Motor neuron (in vitro differentiated cells): ENCODE results near the gene UTP20. TPM values are rescaled to one million over a fixed set of nuclear protein-coding genes. Genes with fewer than 3 reads are reported as not detected.
A peak's percentile ranks its signal among the peaks of the same experiment; 100 is the strongest.
"Not testable (repeated sequence)": the region's sequence is repeated elsewhere in the genome, so short reads cannot be mapped to it uniquely, and the experiment has no call there.

Experiments used
- ATAC-seq, 8 experiments: fragments of 200-7000 bp; cut with Tn5 transposase; replicated peaks in 6 of 8; 2 replicates each; pipeline ENCODE4 v1.8.0; 2021; ENCODE audit warnings: mild to moderate bottlenecking in 8 of 8, moderate library complexity in 8 of 8
- H3K27ac ChIP-seq, 2 donors: fragments of 250-450 bp; sonication (Bioruptor Pico); 2 replicates each; pipeline ENCODE4 v1.9.0; 2021; ENCODE audit warnings: antibody characterized with exemption in 2 of 2, mild to moderate bottlenecking in 2 of 2, moderate library complexity in 1 of 2
- H3K4me1 ChIP-seq, 2 donors: fragments of 250-450 bp; sonication (Bioruptor Pico); replicated peaks in 1 of 2; 2 replicates each; pipeline ENCODE4 v1.6.1; 2021; ENCODE audit warnings: antibody characterized with exemption in 2 of 2, mild to moderate bottlenecking in 2 of 2, moderate library complexity in 1 of 2
- H3K4me3 ChIP-seq, 5 donors: fragments of 250-450 bp; sonication (Bioruptor Pico); 2 replicates each; pipeline ENCODE4 v1.9.0; 2021; ENCODE audit warnings: antibody characterized with exemption in 5 of 5, mild to moderate bottlenecking in 5 of 5, moderate library complexity in 4 of 5
- WGBS, 10 experiments: fragments of 450-650 bp; shearing (Covaris generic); methylation state at CpG; one replicate each; pipeline ENCODE4 v1.0.0; 2022; 5-methylcytosine and 5-hydroxymethylcytosine counted together
- in situ Hi-C, 9 experiments: fragments of 400-800 bp; cut with MboI; loops; one replicate each; pipeline ENCODE4 v1.15.0; 2021; ENCODE audit warnings: low sequenced_read_pairs in 9 of 9, low pct_unique_long_range_greater_than_20kb in 2 of 9; ENCODE audit not compliant: unreplicated experiment in 9 of 9
- total RNA-seq, 8 experiments: library from RNA; unstranded; fragments of 300-600 nt; gene quantifications; 2 replicates each; pipeline versions ENCODE4 v1.2.3 to v1.2.4, GENCODE V29; 2022

Gene UTP20
- total RNA-seq, 8 experiments from 2014 or later = 3.4 to 25.4 (median 10.9) TPM

GRCh38 chr12:101410169-101410568, 130.3 kb downstream of the UTP20 start:
- peaks cover 9 to 16% of the 10 kb centered on the region in 2 donors for H3K4me1 ChIP-seq
- H3K4me3 ChIP-seq, H3K27ac ChIP-seq, ATAC-seq: not testable (repeated sequence)
- 51 to 100% (median 85%) methylated on average over 1 to 8 of the region's 8 CpGs; no CpG with 5 or more reads in 1 of the 10 experiments for WGBS, 10 experiments
- in situ Hi-C loops = loop anchor here in 3 of 9 experiments (10.0 to 25.0 kb wide), 4 partner anchors 75 to 427 kb away; partner anchors contain the start of genes GNPTAB (in 2 of the 3) and SYCP3 (in 1 of the 3)

DNA sequence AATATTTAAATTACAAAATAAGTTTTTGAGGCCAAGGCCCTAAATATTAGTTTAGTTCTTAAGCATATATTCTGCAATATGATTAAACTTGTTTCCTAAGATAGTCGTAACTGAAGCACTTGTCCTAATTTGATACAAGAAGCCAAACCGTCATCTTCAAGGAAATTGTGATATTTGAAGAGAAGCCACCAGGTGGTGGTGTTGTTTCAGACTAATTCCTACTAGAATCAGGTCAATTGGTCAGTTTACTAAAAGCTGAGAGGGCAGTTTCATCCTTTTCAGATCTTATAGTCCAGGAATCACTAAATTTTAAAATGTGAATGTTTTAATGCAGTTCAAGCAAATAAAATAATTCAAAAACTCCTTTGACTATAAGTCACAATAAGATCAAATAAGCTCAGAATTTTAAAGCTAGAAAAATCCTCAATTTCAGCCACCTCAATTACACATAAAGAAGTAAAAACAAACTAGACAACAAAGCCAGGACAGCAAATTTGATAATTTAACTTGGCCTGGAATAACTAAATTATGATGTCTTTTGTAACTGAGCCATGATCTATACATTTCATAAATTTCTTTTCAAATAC, 134.7 kb downstream of the UTP20 start:
- peak in 4 of 8 experiments; percentile 36 to 67 (median 58) for ATAC-seq
- in situ Hi-C loops = loop anchor here in 3 of 9 experiments (10.0 to 25.0 kb wide), 4 partner anchors 70 to 423 kb away; partner anchors contain the start of genes GNPTAB (in 2 of the 3) and SYCP3 (in 1 of the 3)

DNA sequence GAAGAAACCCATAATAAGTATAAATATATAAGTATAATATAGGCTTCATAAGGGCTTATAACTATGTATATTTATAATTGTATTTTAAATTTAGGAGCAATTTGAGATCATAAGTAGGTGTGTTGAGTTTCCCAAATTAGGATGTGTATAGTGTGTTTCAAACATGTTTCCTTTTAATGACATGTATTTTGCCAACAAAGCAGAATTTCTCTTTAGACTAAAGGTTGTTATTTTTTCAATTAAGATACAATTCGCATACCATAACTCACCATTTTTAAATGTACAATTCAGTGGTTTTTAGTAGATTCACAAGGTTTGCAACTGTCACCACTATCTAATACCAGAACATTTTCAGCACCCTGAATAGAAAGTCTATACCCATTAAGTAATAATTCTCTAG, 135.3 kb downstream of the UTP20 start:
- in situ Hi-C loops = loop anchor here in 3 of 9 experiments (10.0 to 25.0 kb wide), 4 partner anchors 70 to 422 kb away; partner anchors contain the start of genes GNPTAB (in 2 of the 3) and SYCP3 (in 1 of the 3)
- Histone ChIP-seq H3K27ac (no peak overlapping the region), H3K4me1 (no peaks in the 10 kb centered on the region), H3K4me3 (no peak overlapping the region)
- 63 to 100% (median 86%) methylated on average over 1 of the region's 1 CpG; no CpG with 5 or more reads in 1 of the 10 experiments for WGBS, 10 experiments
- no peak for ATAC-seq

More for the DNA sequence above, 134.7 kb downstream of the UTP20 start:
- 0 to 20% (median 4%) methylated on average over 2 of the region's 2 CpGs; no CpG with 5 or more reads in 2 of the 10 experiments for WGBS, 10 experiments
- Histone ChIP-seq H3K27ac (no peak overlapping the region), H3K4me3 (no peak overlapping the region), H3K4me1 (no peaks in the 10 kb centered on the region)

DNA sequence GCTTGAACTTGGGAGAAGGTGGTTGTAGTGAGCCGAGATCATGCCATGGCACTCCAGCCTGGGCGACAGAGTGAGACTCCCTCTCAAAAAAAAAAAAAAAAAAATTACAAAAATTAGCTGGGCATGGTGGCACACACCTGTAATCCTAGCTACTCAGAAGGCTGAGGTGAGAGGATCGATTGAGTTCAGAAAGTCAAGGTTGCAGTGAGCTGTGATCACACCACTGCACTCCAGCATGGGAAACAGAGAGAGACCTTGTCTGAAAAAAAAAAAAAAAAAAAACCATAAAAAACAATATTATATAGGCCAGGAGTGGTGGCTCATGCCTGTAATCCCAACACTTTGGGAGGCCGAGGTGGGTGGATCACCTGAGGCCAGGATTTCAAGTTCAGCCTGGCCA, 142.2 kb downstream of the UTP20 start:
- in situ Hi-C loops = loop anchor here in 2 of 9 experiments (25.0 kb wide), 2 partner anchors 315 to 415 kb away; partner anchors contain the start of genes GNPTAB (in 1 of the 2) and SYCP3 (in 1 of the 2)
- not testable (repeated sequence) for H3K4me3 ChIP-seq, H3K4me1 ChIP-seq, ATAC-seq, H3K27ac ChIP-seq
- 50 to 100% (median 81%) methylated on average over 1 to 4 of the region's 4 CpGs; no CpG with 5 or more reads in 2 of the 10 experiments for WGBS, 10 experiments

DNA sequence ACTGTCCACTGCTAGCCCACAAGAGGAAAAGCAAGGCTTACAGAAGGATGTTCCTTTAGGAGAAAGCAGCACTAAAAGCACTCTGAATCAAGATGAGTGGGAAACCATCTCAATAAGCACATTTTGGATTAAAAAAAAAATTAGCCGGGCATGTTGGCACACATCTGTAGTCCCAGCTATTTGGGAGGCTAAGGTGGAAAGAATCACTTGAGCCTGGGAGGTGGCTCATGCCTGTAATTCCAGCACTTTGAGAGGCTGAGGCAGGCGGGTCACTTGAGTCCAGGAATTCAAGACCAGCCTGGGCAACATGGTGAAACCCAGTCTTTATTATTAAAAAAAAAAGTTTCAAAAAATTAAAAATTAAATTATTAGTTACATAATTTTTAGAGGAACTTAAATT, 144.7 kb downstream of the UTP20 start:
- Histone ChIP-seq H3K4me1 (no peaks in the 10 kb centered on the region), H3K27ac (no peak overlapping the region), H3K4me3 (no peak overlapping the region)
- 0 to 100% (median 80%) methylated on average over 1 to 2 of the region's 2 CpGs; no CpG with 5 or more reads in 1 of the 10 experiments for WGBS, 10 experiments
- ATAC-seq = no peak
- in situ Hi-C loops = loop anchor here in 2 of 9 experiments (25.0 kb wide), 2 partner anchors 313 to 413 kb away; partner anchors contain the start of genes GNPTAB (in 1 of the 2) and SYCP3 (in 1 of the 2)

GRCh38 chr12:101430456-101430855, 150.6 kb downstream of the UTP20 start:
- 9 to 85% (median 39%) methylated on average over 1 to 2 of the region's 2 CpGs for WGBS, 10 experiments

GRCh38 chr12:101436136-101436535, 156.2 kb downstream of the UTP20 start:
- no peaks in the 10 kb centered on the region for H3K4me1 ChIP-seq
- H3K4me3 ChIP-seq = no peak overlapping the region
- no peak overlapping the region for H3K27ac ChIP-seq
- in situ Hi-C loops = no loop called here
- no peak for ATAC-seq

More at GRCh38 chr12:101430456-101430855, 150.6 kb downstream of the UTP20 start:
- no peak for ATAC-seq
- H3K27ac ChIP-seq = no peak overlapping the region
- H3K4me3 ChIP-seq = no peak overlapping the region
- in situ Hi-C loops = no loop called here
- no peaks in the 10 kb centered on the region for H3K4me1 ChIP-seq

Other genes starting within 250 kb of the UTP20 start
- under 1 TPM in 4 of 8 experiments, not detected in 4; under 0.01 to 0.05 (median 0.04) TPM for gene SLC5A8, start 69.9 kb upstream of the UTP20 start, total RNA-seq
- 10 to 100 TPM; 31.8 to 93.9 (median 53.4) TPM for gene ARL1, start 127.7 kb downstream of the UTP20 start, total RNA-seq
- under 1 TPM in 2 of 8 experiments, not detected in 6; 0.66 to 0.71 TPM for gene SPIC, start 195.2 kb downstream of the UTP20 start, total RNA-seq